Caco-2 (cell line): ENCODE data around the gene DCXR. TPM values are rescaled to one million over a fixed set of nuclear protein-coding genes. Genes with fewer than 3 reads are reported as not detected.
A peak's percentile ranks its signal among the peaks of the same experiment; 100 is the strongest.

Source experiments
- BruUV-seq: library from RNA; stranded (reverse); fragments of 400-500 nt; replicated peaks from 2 replicates; lab custom pipeline; 2021; lab: Mats Ljungman, UMichigan
- CTCF ChIA-PET: fragments of 300-600 bp; sonication (Branson Sonifier 250); formaldehyde crosslinking; loops from one replicate; lab custom pipeline; 2022; ENCODE audit warnings: antibody characterized with exemption; lab: Charles Lee
- POLR2A ChIA-PET: fragments of 300-600 bp; sonication (Branson Sonifier 250); formaldehyde crosslinking; loops from one replicate; lab custom pipeline; 2022; ENCODE audit warnings: antibody characterized with exemption; lab: Charles Lee
- DNase-seq, 2 experiments: peaks; one replicate each; pipeline versions ENCODE4 v3.0.0 to v3.0.0-alpha.2; 2020 to 2022
- H3K27me3 ChIP-seq: replicated peaks from 2 replicates; pipeline ENCODE4 v1.6.0; 2011; ENCODE audit warnings: low read length; ENCODE audit not compliant: control insufficient read depth, insufficient read depth
- H3K36me3 ChIP-seq: 2 replicates; pipeline ENCODE4 v1.5.1; 2011; ENCODE audit warnings: low read length; ENCODE audit not compliant: control insufficient read depth, insufficient read depth
- H3K4me1 ChIP-seq: fragments of 250-450 bp; sonication (Bioruptor Pico); 2 replicates; pipeline ENCODE4 v1.5.1; 2020; ENCODE audit warnings: mild to moderate bottlenecking
- H3K4me3 ChIP-seq: 2 replicates; pipeline ENCODE4 v1.5.1; 2011; ENCODE audit warnings: low read depth, mild to moderate bottlenecking, control low read depth, low read length
- H3K9me3 ChIP-seq: fragments of 250-450 bp; sonication (Bioruptor Pico); 2 replicates; pipeline ENCODE4 v1.5.1; 2020; ENCODE audit warnings: mild to moderate bottlenecking, moderate library complexity
- H3K27ac Mint-ChIP-seq: one replicate; pipeline ENCODE4 v1.8.0; 2022; ENCODE audit warnings: mixed read lengths; ENCODE audit not compliant: unreplicated experiment
- H3K27me3 Mint-ChIP-seq: one replicate; pipeline ENCODE4 v1.8.0; 2022; ENCODE audit warnings: mixed read lengths; ENCODE audit not compliant: insufficient read depth, unreplicated experiment
- H3K36me3 Mint-ChIP-seq: one replicate; pipeline ENCODE4 v1.8.0; 2022; ENCODE audit warnings: mild to moderate bottlenecking, mixed read lengths; ENCODE audit not compliant: insufficient read depth, unreplicated experiment
- H3K4me1 Mint-ChIP-seq: one replicate; pipeline ENCODE4 v1.8.0; 2022; ENCODE audit warnings: low read depth, mixed read lengths; ENCODE audit not compliant: unreplicated experiment
- H3K4me3 Mint-ChIP-seq: one replicate; pipeline ENCODE4 v1.8.0; 2022; ENCODE audit warnings: mild to moderate bottlenecking, moderate library complexity, mixed read lengths; ENCODE audit not compliant: unreplicated experiment
- H3K9me3 Mint-ChIP-seq: one replicate; pipeline ENCODE4 v1.8.0; 2022; ENCODE audit warnings: mixed read lengths; ENCODE audit not compliant: unreplicated experiment
- intact Hi-C: fragments of 100-400 bp; cut with micrococcal nuclease; formaldehyde crosslinking; loops from one replicate; pipeline ENCODE4 v1.10.0; 2022; ENCODE audit not compliant: unreplicated experiment
- total RNA-seq: library from RNA; stranded (reverse); gene quantifications from 2 replicates; pipeline ENCODE4 v1.2.3, GENCODE V29; 2022
- TF ChIP-seq, protein P1 (sequence below), 2 experiments: fragments of 200-600 bp in 1 of 2; IDR thresholded peaks; 1 replicate in 1 of 2; 2 replicates in 1 of 2; pipeline versions ENCODE4 v1.5.1 to v1.8.0; 2011 to 2022; ENCODE audit warnings: antibody characterized with exemption in 1 of 2, control low read depth in 1 of 2, inconsistent platforms in 1 of 2, low read depth in 1 of 2, low read length in 1 of 2, mild to moderate bottlenecking in 1 of 2, moderate library complexity in 1 of 2; ENCODE audit not compliant: insufficient read depth in 1 of 2, severe bottlenecking in 1 of 2, unreplicated experiment in 1 of 2

The DCXR gene
- total RNA-seq, 1 experiment from 2014 or later: 197 TPM

DNA sequence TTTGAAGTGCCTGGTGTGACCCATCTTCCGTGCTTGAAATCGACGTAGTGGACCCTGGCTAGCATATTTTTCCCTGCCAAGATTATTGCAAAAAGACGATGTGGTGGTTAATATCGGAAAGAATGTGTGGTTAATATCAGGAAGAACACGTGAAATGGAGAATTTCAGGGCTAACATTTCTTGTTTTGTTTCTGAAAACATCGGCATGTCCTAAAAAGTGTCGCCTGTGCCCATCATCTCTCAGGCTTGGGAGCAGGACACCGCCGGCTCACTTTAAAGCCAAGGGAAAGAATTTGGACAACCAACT, 345 bp upstream of the DCXR start:
- no TSS peak for BruUV-seq
- Histone ChIP-seq H3K36me3 (no peaks in the 10 kb centered on the region; the same call in 1 of the 2 replicates), H3K27me3 (no peaks in the 10 kb centered on the region), H3K9me3 (no peaks in the 10 kb centered on the region), H3K4me1 (peaks cover 18% of the 10 kb centered on the region), H3K4me3 (peak overlapping the region; percentile 5)
- TF ChIP-seq, protein P1, sequence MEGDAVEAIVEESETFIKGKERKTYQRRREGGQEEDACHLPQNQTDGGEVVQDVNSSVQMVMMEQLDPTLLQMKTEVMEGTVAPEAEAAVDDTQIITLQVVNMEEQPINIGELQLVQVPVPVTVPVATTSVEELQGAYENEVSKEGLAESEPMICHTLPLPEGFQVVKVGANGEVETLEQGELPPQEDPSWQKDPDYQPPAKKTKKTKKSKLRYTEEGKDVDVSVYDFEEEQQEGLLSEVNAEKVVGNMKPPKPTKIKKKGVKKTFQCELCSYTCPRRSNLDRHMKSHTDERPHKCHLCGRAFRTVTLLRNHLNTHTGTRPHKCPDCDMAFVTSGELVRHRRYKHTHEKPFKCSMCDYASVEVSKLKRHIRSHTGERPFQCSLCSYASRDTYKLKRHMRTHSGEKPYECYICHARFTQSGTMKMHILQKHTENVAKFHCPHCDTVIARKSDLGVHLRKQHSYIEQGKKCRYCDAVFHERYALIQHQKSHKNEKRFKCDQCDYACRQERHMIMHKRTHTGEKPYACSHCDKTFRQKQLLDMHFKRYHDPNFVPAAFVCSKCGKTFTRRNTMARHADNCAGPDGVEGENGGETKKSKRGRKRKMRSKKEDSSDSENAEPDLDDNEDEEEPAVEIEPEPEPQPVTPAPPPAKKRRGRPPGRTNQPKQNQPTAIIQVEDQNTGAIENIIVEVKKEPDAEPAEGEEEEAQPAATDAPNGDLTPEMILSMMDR (IDR thresholded peaks at IDR 0.05; ENCODE audit: insufficient read depth in 1 of 2, low read depth in 1 of 2, low read length in 1 of 2, severe bottlenecking in 1 of 2, unreplicated experiment in 1 of 2): no peak
- H3K36me3 Mint-ChIP-seq: peaks cover 18% of the 10 kb centered on the region
- H3K27me3 Mint-ChIP-seq: no peaks in the 10 kb centered on the region
- peaks cover 5% of the 10 kb centered on the region for H3K4me1 Mint-ChIP-seq
- peak overlapping the region; percentile 91 for H3K27ac Mint-ChIP-seq
- CTCF ChIA-PET: interaction anchor here (0.6 to 2.4 kb wide), 19 partner anchors 14 to 230 kb away, joined by 3 to 42 read pairs (median 4); partner anchors contain the start of genes ALYREF, CENPX, FASN and GPS1
- intact Hi-C loops: loop anchor here (1.0 to 2.0 kb wide), 2 partner anchors 13 to 61 kb away; partner anchors contain the start of genes FASN, GPS1 and RFNG
- H3K4me3 Mint-ChIP-seq: peak overlapping the region; percentile 86
- DNase-seq: no peak
- POLR2A ChIA-PET: interaction anchor here (0.5 to 1.6 kb wide), 20 partner anchors 13 to 524 kb away, joined by 3 to 51 read pairs (median 4); partner anchors contain the start of genes CENPX, FASN, LRRC45 and NOTUM
- H3K9me3 Mint-ChIP-seq: peaks cover 9% of the 10 kb centered on the region

DNA sequence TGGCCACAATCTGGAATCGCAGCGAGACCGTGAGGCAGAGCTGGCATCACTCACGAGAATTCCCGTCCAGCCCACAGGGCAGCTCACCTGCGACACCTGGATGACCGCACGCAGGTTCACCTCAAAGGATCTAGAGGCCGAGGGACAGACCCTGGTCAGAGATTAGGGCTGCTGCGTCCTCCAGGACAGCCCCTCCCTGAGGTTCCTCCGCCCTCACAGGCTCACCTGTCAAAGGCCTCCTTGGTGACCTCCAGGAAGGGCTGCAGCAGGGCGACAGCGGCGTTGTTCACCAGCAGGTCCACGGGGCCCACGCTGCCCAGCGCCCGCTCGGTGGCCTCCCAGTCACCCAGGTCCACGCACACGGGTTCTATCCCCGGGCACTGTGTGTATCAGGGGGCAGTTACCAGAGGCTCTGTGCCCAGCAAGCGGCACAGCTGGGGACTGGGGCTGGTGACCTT, 834 bp downstream of the DCXR start:
- intact Hi-C loops: loop anchor here (1.0 to 2.0 kb wide), 2 partner anchors 15 to 62 kb away; partner anchors contain the start of genes FASN, GPS1 and RFNG

More for the DNA sequence above, 834 bp downstream of the DCXR start:
- Mint-ChIP-seq H3K4me1 (peaks cover 5% of the 10 kb centered on the region), H3K36me3 (peaks cover 19% of the 10 kb centered on the region), H3K27ac (peak overlapping the region; percentile 55), H3K4me3 (peak overlapping the region; percentile 86), H3K27me3 (no peaks in the 10 kb centered on the region), H3K9me3 (peaks cover 6% of the 10 kb centered on the region)
- Histone ChIP-seq H3K36me3 (no peaks in the 10 kb centered on the region; the same call in 1 of the 2 replicates), H3K9me3 (no peaks in the 10 kb centered on the region), H3K27me3 (no peaks in the 10 kb centered on the region), H3K4me3 (peak overlapping the region; percentile 79), H3K4me1 (peaks cover 24% of the 10 kb centered on the region)
- POLR2A ChIA-PET: interaction anchor here (1.4 kb wide), 1 partner anchor 14 kb away, joined by 16 read pairs; no protein-coding TSS in a partner anchor
- TF ChIP-seq, protein P1 (IDR thresholded peaks at IDR 0.05; ENCODE audit: insufficient read depth in 1 of 2, low read depth in 1 of 2, low read length in 1 of 2, severe bottlenecking in 1 of 2, unreplicated experiment in 1 of 2): no peak
- CTCF ChIA-PET: interaction anchor here (1.0 to 2.4 kb wide), 4 partner anchors 14 to 108 kb away, joined by 3 to 42 read pairs (median 13); partner anchors contain the start of genes CENPX, FASN, GPS1 and LRRC45
- no TSS peak for BruUV-seq
- peak in 1 of 2 experiments; percentile 41 for DNase-seq
